Measurements from ENCODE around the gene ONECUT3.
A peak's percentile ranks its signal among the peaks of the same experiment; 100 is the strongest.
"Not testable (repeated sequence)": the region's sequence is repeated elsewhere in the genome, so short reads cannot be mapped to it uniquely, and the experiment has no call there.

The ONECUT3 gene

GRCh38 chr19:1756705-1757465, 3.6 kb downstream of the ONECUT3 start:
- DNase-seq: no peak

- no peak for DNase-seq
Observed at GRCh38 chr19:1757468-1758230, 4.3 kb downstream of the ONECUT3 start.

DNA sequence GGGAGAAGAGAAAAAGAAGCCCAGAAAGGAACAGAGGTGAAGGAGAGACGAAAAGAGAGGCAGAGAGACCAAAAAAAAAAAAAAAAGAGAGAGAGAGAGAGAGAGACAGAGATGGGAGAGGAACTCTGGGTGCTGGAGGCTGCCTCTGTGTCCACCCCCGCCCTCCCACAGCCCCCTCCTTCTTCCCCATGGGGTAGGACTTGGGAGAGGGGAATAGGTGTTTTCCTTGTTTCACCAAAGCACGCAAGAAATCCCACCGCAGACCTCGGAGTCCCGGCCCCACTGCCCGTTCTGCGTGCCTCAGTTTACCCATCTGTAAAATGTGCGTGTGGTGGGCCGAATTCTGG, 4.9 kb downstream of the ONECUT3 start:
- no peak for DNase-seq

GRCh38 chr19:1758959-1759903, 5.9 kb downstream of the ONECUT3 start:
- no peak for DNase-seq

DNA sequence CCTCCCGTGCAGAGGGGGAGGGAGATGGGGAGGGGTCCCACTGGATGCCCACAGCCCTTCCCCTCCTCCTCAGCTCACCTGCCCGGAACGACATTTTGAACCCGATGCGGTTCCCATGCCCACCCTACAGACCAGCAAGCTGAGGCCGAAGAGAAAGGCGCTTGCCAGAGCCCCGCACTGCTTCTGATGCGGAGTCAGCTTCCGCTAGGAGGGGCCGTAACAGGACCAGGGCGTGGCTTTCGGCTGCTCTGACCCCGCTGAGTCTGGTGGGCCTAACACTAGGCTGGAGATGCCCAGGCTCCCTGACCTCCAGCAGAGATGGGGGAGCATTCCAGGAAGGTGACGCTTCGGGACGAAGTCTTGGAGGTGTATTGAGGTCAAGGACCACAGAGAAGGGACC, 6.7 kb downstream of the ONECUT3 start:
- DNase-seq: no peak

DNA sequence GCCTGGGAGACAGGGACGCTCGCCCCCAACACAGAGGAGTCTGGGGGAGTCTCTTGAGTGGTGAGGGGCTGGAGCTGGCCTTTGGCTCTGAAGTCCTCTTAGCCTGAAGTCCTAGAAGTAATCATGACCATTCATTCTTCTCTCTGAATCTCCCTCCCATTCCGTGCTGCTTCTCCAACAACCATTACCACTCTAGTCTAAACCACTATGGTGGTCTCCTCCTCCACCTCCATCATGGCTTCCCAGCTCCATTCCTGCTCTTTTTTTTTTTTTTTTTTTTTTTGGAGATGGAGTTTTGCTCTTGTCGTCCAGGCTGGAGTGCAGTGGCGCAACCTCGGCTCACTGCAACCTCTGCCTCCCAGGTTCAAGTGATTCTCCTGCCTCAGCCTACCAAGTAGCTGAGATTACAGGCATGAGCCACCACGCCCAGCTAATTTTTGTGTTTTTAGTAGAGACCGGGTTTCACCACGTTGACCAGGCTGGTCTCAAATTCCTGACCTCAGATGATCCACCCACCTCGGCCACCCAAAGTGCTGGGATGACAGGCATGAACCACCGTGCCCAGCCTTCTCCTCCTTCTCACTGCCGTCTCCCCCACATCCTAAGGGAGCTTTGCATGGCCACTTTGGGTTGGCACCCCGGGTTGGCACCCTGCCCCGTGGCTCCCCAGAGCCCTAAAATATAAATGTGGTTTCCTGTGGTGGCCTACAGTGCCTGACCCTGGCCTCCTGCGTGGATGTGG, 7.7 kb downstream of the ONECUT3 start:
- DNase-seq: not testable (repeated sequence)

DNA sequence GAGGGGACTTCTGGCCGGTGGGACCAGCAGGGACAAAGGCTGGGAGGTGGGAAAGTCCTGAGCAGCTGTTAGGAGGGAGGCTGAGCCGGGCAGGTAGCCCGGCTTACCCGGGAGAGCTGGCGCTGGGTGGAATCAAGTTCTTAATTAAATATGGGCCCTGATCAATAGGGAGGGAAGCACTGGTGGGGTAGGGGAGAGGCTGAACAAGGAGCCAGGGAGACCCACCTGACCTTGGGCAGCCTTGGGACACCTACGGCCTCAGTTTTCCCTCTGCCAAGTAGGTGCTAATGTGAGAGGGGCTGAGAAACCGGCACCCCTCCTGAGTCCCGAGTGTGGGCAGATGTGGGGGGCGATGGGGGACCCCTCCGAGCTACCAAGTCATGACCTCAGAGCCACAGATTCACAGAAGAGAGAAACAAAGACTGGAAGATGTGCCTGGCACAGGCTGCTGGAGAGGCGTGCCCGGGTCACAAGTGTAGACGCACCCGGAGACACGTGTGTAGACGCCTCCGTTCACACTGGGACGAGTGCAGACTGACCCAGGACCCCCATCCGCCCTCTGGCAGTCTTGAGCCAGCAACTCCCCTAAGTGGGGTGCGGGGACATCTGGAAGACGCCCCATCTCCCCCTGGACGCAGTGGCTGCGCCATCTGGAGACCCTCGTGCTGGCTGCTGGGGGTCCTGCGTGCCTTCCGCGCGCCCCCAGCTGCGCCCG, 8.4 kb downstream of the ONECUT3 start:
- DNase-seq: no peak

- no peak for DNase-seq
Observed at GRCh38 chr19:1762243-1763117, 9.2 kb downstream of the ONECUT3 start.

DNA sequence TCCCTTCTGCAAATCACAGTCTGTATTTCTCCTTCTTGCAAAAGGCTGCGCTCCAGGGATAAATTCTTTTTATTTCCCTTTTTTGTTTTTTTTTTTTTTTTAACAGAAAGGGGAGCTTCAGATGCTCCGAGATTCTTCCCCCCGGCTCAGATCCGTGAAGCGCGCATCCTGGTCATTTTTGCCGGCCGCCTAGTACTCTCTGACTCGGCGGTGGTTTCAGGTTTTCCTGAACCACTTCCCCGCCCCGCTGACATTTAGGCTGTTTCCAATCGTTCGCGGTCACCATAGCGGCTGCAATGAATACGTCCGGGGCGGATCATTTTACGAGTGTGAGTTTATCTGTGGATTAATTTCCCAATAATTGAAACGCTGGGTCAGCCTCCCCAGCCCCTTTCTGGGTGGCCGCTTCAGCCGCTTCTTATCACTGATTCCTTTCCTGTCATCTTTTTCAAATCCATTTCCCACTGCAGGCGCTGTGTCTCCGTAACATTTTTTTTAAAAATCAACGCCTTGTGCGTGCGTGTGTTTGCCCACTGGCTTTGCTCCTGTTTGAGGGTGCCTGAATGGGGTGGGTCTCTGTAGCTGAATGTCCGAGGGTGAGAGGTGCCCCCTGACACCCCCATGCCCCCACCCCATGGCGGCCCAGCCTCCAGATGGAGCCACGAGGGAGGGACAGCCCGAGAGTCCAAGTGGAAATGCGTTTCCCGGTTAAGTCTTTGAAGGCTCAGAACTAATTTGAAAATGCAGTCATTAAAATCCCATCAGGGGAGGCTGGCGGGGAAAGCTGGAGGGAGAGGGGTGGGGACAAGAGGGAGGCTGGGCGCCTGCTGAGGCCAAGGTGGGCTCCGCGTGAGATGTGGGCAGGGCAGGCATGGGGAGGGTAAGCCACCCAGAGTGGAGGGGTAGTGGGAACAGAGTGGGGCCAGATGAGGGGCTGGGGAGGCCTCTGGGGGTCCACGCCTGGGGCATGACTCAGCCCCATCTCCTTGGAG, 10.6 kb downstream of the ONECUT3 start:
- no peak for DNase-seq

DNA sequence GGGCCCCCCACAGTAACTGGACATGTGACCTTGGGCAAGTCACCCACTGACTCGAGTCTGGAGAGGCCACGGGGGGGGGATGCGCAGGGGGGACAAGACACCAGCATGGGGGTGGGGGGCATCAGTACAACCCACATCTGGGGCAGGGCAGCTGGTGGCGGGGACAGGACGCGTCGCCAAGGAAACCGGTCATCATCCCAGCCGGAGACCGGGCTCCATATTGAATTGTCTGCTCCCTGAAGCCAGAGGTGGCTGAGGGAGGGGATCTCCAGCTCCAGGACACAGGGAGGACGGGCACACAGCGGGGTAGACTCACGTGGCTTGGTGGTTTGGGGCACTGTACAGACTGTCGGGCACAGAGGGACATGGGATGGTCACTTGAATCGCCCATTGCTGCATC, 11.4 kb downstream of the ONECUT3 start:
- no peak for DNase-seq

DNA sequence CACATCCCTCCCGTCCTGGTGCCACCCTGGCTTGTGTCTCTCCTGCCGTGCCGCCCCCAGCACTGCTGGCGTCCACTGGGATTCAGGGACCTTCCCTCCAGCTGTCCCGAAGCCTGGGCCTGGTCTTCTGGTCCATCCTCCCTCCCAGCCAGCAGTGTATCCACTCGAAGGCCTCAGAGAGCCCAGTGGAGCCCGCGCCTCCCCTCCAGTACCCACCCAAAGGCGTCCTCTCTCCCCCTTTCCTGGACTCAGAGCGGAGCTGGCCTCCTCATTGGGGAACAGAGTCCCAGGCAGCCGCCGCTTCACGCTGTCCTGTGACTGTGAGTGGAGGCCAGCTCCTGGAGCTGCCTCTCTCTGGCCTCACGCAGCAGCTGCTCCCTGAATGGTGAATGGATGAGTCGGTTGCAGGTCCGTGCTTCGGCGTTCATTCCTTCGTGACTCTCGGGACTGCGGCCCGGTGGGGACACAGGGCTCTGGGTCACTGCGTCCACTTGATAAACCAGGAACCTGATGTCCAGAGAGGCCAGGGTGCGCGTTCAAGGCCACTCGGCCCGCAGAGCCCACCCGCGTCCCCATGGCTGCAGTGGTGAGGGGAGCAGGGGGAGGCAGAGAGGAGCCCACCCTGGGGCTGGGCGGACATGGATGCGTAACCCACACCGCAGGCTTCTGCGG, 12.1 kb downstream of the ONECUT3 start:
- DNase-seq: no peak

- DNase-seq: no peak
Observed at GRCh38 chr19:1765904-1766799, 12.8 kb downstream of the ONECUT3 start.

GRCh38 chr19:1766800-1767352, 13.6 kb downstream of the ONECUT3 start:
- DNase-seq: no peak

DNA sequence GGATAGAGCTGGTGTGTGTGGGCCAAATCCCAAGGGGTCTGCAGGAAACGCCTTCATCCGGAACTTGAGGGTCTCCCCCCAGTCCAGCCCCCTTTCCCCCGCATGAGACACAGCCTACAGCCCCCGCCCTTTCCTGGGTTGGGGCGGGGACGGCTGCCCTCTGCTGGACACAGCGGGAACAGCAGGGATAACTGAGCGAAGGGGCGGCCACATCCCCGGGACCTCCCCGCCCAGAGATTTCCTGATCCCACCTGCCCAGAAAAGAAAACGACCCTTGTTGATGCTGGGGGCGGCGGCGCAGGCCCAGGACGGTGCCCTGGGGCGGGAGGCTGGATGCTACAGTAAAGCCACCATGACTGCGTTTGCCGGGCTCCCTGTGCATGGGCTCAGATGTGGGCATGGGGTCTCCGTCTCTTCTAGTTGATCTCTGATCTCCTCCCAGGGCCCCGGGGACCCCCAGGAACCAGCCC, 14.2 kb downstream of the ONECUT3 start:
- DNase-seq: no peak

GRCh38 chr19:1768248-1768647, 14.9 kb downstream of the ONECUT3 start:
- DNase-seq: peak; percentile 30

DNA sequence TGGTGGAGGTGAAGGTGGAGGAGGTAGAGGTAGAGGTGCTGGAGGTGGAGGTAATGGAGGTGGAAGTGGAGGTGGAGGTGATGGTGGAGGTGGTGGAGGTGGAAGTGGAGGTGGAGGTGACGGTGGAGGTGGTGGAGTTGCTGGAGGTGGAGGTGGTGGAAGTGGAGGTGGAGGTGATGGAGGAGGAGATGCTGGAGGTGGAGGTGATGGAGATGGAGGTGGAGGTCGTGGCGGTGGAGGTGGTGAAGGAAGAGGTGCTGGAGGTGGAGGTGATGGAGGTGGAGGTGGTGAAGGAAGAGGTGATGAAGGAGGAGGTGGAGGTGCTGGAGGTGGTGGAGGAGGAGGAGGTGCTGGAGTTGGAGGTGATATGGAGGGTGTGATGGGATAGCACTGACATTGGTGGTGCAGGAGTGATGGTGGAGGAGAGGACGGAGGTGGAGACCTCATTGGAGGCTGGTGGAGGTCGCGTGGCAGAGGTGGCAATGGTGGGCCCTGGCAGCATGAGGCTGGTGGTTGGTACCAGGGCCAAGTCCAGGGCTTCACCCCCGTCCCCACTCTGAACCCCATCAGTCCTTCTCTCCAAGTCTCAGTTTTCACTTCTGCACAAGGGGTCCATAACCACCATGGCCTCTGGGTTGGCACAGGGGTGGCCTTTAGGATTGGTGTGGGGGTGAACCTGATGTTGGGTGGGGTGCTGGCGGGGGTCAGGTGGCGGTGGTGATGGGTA, 15.8 kb downstream of the ONECUT3 start:
- DNase-seq: no peak

- no peak for DNase-seq
Observed at GRCh38 chr19:1769645-1769985, 16.3 kb downstream of the ONECUT3 start.
